Brain pericyte (primary cell): ENCODE measurements around the gene VPS37B.
"Not testable (repeated sequence)": the region's sequence is repeated elsewhere in the genome, so short reads cannot be mapped to it uniquely, and the experiment has no call there.

ENCODE experiments used
- DNase-seq: peaks from one replicate; pipeline ENCODE4 v3.0.0-alpha.2; 2012; ENCODE audit warnings: low read depth, low spot score

Gene VPS37B

DNA sequence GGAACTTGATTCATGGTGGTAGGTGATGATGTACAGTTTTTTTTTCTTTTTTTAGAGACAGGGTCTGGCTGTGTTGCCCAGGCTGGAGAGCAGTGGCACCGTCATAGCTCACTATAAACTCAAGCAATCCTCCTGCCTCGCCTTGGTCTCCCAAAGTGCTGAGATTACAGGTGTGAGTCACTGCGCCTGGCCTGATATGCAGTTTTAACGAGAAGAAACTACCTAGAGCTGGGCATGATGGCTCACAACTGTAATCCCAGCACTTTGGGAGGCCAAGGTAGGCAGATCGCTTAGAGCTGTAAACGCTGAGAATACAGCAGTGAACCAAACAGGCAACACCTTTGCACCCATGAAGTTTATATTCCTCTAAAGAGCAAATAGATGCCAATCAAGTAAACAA, 13.0 kb upstream of the VPS37B start:
- no peak for DNase-seq

DNA sequence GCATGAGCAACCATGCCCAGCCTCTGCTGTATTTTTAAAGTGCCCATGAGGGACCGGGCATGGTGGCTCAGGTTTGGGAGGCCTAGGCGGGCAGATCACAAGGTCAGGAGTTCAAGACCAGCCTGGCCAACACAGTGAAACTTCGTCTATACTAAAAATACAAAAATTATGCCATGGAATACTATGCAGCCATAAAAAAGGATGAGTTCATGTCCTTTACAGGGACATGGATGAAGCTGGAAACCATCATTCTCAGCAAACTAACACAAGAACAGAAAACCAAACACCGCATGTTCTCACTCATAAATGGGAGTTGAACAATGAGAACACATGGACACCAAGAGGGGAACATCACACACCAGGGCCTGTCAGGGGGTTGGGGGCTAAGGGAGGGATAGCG, 9.3 kb upstream of the VPS37B start:
- not testable (repeated sequence) for DNase-seq

GRCh38 chr12:122903693-122904034, 7.7 kb upstream of the VPS37B start:
- DNase-seq = no peak

DNA sequence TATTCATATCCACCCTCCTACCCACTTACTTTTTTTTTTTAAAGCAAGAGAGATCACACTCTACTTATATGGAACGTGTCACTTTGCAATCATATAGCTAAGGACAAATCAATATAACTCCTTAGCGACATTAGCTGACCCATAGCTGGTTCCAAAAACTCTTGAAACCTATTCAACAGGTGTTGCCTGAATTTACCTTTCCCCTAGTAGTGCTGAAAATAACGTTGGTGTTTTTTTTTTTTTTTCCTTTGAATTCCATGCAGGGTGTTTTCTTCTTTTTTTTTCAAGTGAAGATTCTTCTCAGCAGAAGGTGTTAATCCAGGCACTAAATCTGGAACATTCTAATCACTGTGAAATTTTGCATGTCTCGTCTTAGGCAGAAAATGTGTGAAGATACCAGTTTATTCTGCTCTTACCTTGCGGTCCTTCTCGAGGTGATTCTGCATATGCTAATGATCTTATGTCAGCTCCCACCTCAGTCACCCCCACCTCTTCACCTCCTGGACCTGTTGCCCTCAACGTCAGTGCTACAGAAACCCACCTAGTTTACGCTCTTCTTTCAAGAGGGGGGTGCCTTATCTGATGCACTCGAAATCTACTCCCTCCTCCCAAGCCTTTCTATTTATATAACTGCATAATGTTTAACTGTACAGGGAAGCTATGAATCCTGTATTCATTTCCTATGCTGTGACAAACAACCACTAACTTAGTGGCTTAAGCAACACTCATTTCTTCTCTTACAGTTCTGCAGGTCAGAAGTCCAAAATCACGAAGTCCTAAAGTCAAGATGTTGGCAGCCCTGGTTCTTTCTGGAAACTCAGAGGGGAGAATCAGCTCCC, 7.1 kb upstream of the VPS37B start:
- no peak for DNase-seq

GRCh38 chr12:122899887-122900286, 4.0 kb upstream of the VPS37B start:
- no peak for DNase-seq

GRCh38 chr12:122896662-122897061, 738 bp upstream of the VPS37B start:
- DNase-seq = no peak

DNA sequence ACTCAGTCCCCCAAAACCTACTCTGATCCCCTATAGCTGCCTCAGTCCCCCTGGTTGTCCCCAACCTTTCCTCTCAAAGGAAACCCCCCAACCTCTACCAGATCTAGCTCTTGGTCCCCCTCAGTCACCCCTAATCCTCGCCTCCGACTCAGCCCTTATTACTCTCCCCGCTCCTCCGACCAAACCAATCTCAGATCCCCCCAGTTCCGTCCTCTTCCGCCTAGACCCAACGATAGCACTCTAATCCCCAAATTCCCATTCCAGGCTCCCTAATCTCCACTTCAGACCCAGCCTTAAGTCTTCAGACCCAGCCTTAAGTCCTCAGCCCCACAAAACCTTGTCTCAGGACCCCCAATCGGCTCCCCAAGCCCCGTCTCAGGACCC, 612 bp downstream of the VPS37B start:
- no peak for DNase-seq

GRCh38 chr12:122894193-122895121, 1.5 kb downstream of the VPS37B start:
- DNase-seq = no peak

GRCh38 chr12:122893208-122894153, 2.4 kb downstream of the VPS37B start:
- DNase-seq = no peak

GRCh38 chr12:122892724-122893123, 3.2 kb downstream of the VPS37B start:
- DNase-seq = not testable (repeated sequence)

DNA sequence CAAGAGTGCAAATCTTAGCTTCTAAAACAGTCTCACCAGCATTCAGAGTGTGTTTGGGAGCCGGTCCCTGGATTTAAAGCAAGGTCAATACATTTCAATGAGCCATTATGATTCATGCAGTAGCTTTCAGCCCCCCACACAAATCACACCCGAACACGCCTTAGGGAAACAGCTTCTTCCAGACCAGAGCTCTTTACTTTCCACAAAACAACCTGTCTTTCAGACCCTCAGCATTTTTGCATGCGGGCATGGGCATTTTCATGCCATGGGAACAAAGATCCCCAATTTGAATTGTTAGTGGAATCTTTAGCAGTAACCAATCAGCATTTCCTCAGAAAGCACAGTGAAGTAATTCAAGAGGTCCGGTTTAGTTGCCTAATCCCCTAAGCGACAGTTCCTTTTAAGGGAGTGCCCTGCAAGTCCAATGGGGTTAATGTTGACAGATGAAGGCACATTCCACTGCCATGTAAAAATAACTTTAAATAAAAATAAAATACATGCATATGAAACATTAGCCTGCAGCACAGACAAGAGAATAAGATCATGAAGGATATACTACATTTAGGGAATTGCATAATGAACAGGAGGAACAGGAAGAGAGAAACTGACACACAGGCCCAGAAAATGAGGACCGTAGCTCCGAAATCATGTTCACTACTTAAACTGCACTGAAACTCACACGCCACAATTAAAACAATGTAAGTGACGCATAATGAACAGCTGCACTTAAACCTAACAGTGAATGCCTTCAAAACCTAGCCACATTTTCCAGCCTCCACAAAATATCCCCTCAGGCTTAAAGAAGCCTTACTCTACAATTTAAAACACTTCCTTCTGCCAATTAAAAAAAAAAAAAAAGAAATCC, 4.0 kb downstream of the VPS37B start:
- DNase-seq = no peak

GRCh38 chr12:122889761-122890520, 6.0 kb downstream of the VPS37B start:
- DNase-seq = no peak

GRCh38 chr12:122888232-122888752, 7.6 kb downstream of the VPS37B start:
- no peak for DNase-seq

GRCh38 chr12:122887819-122888212, 8.1 kb downstream of the VPS37B start:
- DNase-seq = no peak

GRCh38 chr12:122886851-122887818, 8.8 kb downstream of the VPS37B start:
- no peak for DNase-seq

- no peak for DNase-seq
Measured at GRCh38 chr12:122886161-122886560, 9.8 kb downstream of the VPS37B start.

DNA sequence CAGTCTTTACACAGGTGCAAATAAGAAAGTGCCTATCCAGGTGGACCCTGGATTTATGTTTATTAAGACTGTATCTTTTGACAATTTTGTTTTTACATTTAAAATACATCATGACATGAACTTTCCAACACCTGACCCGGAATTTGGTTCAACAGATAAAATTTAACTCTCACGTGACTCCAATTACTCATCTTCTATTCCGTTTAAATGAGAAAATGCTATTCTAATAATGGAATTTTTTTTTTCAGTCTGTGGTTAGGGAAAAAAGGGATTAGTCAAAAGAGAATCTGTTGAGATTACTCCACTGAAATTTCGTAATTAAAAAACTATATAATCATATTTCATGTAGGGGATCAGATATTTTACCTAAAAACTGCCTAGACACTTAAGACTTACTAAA, 11.1 kb downstream of the VPS37B start:
- no peak for DNase-seq

- no peak for DNase-seq
Measured at GRCh38 chr12:122884091-122884826, 11.7 kb downstream of the VPS37B start.
